ENCODE data around the gene ATP6V0C.
A peak's percentile ranks its signal among the peaks of the same experiment; 100 is the strongest.

Gene ATP6V0C

DNA sequence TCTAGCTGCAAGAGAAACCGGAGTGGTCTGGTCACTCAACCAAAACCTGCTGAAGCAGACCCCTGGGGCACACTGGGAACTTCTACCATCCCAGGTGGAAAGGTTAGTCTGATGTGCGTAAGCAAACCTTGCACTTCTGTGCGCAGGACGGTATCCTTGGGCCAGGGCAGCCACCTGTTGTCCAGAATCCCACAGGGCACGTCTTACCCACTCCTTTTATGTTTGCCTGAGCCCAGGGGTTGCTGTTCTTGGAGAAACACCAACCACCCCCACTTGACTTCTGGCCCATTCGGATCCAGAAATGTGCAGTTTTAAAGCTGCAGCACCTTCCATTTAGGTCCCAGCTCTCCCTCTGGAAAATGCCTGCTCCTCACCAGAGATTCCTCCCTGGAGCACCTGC lies 20.1 kb upstream of the ATP6V0C start:
- no peak for DNase-seq

DNA sequence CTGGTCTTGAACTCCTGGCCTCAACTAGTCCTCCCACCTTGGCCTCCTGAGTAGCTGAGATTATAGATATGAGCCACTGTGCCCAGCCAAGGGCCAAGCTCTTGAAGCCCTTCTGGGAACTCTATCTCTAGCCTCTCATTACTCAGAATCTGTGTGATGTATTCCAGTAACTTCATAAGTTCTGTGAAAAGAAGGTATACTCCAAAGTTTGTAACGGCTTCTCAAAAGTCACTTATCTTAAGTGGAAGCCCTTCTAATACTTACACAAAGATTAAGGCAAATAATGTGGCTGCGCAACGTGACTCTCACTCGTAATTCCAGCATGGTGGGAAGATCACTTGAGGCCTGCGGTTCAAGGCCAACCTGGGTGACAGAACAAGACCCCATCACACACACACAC lies 19.1 kb upstream of the ATP6V0C start:
- no peak for DNase-seq

DNA sequence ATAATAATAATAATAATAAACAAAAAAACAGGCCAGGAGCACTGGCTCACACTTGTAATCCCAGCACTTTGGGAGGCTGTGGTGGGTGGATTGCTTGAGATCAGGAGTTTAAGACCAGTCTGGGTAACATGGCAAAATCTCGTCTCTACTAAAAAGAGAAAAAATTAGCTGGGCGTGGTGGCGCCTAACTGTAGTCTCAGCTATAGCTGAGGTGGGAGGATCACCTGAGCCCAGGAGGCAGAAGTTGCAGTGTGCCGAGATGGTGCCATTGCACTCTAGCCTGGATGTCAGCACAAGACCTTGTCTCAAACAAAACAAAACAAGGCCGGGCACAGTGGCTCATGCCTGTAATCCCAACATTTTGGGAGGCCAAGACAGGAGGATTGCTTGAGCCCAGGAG lies 18.7 kb upstream of the ATP6V0C start:
- DNase-seq: no peak

- no peak for DNase-seq
Measured at GRCh38 chr16:2496223-2497115, 17.3 kb upstream of the ATP6V0C start.

GRCh38 chr16:2497116-2497630 lies 16.6 kb upstream of the ATP6V0C start:
- DNase-seq: peak; percentile 61

DNA sequence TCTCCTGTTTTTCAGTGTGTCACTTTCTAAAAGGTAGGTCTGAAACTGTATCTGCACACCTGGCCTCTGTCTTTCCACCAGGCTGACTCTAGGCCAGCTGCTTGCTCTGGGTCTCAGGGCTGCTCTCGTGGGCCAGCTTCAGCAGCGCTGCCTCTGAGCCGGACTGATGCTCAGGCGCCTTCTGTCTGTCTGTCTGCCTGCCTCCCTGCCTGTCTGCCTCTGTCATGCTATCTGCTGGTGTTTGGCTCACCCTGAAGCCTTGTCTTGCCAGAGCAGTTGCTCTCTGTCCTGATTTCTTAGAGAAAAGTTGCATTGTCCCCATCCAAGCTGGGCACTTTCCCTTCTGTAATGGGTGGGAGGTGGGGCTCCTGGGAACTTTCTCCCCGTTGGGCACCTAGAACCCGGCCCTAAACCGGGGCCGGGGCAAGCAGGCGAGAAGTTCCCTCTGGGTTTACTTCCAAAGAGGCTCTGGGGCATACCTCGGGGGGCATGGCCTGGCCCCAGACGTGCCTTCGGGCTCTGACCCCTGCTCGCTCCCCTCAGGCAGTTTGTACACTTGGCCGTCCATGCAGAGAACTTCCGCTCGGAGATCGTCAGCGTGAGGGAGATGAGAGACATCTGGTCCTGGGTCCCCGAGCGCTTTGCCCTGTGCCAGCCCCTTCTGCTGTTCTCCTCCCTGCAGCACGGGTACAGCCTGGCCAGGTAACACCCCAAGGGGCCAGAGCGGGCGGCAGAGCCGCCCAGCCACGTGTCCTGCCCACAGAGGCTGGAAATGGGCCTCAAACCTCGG lies 15.9 kb upstream of the ATP6V0C start:
- DNase-seq: no peak

- peak; percentile 42 for DNase-seq
Measured at GRCh38 chr16:2498531-2499253, 15.1 kb upstream of the ATP6V0C start.

GRCh38 chr16:2499454-2499853 lies 14.3 kb upstream of the ATP6V0C start:
- DNase-seq: no peak

GRCh38 chr16:2499890-2500429 lies 13.8 kb upstream of the ATP6V0C start:
- DNase-seq: no peak

GRCh38 chr16:2500430-2500917 lies 13.3 kb upstream of the ATP6V0C start:
- no peak for DNase-seq

DNA sequence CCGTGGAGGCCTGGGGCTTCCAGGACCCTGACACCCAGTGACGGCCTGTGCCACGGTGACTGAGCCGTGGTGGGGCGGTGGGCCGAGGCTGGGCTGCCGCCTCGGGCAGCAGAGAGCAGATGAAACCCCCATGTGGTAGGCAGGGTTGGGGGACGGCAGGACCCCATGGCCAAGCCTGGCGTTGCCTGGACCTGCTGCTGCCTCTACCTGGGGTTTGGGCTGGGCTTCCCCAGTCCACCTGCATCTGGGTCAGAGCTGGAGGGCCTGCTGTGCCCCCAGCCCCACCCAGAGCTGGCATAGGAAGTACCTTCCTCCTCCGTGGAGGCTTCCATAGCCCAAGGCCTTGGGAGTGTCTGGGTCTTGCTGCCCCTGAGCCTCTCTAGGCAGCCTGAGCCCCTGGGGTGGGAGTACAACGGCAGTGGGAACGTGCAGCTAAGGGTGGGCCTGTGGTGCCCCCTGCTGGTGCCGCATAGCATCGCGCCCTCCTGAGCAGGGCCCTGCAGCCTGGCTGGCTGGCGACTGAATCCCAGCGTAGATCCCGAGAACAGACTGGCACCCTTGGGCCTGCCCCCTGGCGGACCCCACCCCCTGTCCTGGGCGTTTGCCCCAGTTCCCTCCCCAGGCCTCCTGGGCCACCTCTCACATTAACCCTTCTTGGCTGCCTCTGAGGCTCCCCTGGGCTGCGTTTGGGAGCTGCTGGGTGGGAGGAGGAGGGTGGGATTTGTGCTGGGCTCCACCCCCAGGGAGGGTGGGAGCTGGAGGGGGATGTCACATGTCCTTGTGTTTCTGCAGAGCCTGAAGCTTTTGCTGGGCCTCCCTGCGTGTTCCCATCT lies 12.6 kb upstream of the ATP6V0C start:
- DNase-seq: peak; percentile 94

- peak; percentile 42 for DNase-seq
Measured at GRCh38 chr16:2501946-2502895, 11.5 kb upstream of the ATP6V0C start.

- DNase-seq: no peak
Measured at GRCh38 chr16:2505695-2506094, 8.1 kb upstream of the ATP6V0C start.

DNA sequence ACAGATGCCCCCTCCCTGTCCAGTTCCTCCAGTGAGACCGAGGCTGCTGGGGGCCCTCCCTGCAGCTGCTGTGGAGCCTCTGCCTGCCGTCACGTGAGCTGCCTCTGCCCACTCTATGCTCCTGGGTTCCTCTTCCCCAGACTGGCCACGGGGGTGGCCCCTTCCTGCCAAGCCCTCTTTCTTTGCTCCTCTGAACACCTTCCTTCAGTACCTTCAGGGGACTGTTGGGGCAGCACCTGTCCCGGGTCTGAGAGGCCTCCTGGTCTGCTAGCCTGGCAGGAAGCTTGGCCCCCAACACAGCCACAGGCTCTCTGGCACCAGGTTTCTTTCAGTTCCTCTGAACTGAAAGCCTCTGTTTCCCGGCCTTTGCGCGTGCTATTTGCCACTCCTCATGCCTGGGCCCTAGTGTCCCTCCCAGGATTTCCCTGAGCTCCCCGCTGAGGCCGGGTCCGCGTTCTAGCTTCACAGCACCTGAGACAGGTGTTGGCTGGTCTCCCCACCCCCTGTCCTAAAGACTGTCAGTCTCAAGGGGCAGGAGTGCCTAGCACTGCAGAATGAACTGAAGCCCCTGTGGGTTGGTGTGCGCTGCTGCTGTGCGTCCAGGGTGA lies 6.6 kb upstream of the ATP6V0C start:
- no peak for DNase-seq

DNA sequence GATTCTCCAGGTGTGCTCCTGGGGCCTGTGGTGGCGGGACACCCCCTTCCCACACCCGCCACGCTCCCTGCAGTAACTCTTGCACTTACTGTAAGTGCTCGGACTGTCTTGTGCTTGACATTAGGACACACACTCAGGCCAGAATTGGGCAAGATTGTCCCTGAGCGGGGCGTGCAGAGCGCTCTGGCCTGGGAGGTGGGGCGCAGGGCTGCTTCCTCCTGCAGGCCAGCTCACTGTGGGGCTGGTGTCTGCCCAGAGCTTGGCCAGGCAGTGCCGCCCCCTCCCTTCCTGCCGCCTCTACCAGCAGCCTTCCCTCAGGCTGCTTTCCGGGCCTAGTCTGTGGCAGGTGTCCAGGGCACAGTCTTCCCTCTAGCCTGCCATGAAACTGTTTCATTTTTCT lies 6.1 kb upstream of the ATP6V0C start:
- DNase-seq: no peak

- DNase-seq: no peak
Measured at GRCh38 chr16:2508722-2509400, 4.9 kb upstream of the ATP6V0C start.

DNA sequence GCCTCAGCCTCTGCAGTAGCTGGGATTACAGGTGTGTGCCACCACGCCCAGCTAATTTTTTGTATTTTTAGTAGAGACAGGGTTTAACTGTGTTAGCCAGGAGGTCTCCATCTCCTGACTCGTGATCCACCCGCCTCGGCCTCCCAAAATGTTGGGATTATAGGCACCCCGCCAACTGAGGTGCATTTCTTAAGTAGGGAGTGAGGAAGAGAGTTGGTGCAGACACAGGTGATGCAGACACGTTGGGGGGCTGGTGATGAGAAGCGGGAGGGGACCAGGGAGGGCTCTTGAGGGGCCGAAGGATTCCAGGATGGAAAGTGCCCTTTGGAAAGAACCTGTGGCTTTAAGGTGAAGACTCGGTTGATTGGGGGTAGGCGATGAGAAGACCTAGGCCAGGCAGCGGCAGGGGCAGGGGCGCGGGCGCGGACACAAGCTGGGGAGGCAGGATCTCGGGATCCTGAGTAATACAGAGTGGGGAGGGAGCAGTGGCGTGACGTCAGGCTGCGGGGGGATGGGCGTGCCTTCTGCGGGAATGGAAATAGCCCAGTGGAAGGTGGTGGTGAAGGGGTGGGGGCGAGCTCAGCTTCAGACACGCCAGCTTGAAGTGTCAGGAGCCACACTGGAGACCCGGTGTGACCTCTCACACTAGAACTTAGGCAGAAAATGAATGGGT lies 2.5 kb upstream of the ATP6V0C start:
- peak; percentile 72 for DNase-seq

DNA sequence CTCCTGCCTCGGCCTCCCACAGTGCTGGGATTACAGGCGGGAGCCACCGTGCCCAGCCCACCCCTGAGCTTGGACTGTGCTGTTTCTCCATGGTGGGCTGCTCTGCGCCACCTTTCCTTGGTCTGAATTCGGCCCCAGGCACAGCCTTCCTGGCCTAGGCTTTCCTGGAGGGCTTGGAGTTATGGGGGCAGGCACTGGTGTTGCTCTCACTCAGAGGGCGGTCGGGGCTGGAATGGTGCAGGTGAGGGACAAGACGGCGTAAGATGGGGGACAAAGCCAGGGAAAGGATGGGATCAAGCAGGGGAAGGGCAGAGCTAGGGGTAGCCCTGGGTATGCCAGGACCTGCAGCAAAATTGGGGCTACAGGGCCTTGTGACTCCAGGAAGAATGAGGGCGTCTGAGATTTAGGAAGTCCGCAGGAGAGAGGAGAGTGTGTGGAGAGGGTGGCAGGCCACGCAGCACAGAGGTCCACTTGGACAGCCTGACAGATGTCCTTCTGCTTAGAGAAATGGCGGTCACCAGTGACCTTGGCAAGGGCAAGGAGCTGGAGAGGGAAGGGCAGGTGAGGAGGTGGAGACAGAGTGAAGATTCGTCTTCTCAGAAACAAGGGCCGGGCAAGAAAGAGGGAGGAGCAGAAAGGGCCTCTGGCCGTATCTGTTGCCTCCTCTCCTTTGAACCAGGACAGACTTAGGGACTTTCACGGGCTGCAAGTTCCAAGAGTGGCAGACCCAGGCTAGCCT lies 1.6 kb upstream of the ATP6V0C start:
- peak; percentile 38 for DNase-seq

Data from right forelimb (tissue), 1 donor.